GM12875 (cell line): Measurements from ENCODE around the gene C22orf31.

ENCODE experiments used
- H3K4me3 ChIP-seq: one replicate; pipeline ENCODE4 v1.5.1; 2011; ENCODE audit warnings: low read depth, low read length, control low read depth
- TF ChIP-seq, protein P1 (sequence below): IDR thresholded peaks from 2 replicates; pipeline ENCODE4 v1.5.1; 2011; ENCODE audit warnings: low read depth, mild to moderate bottlenecking, control low read depth, inconsistent platforms, low read length, moderate library complexity, borderline replicate concordance; ENCODE audit not compliant: insufficient read depth

The C22orf31 gene

GRCh38 chr22:29061773-29062172 is at the start of gene C22orf31:
Gene C22orf31 (minus strand): TSS chr22:29061831. CDS start chr22:29061792, 39 bp downstream.
- TF ChIP-seq, protein P1, sequence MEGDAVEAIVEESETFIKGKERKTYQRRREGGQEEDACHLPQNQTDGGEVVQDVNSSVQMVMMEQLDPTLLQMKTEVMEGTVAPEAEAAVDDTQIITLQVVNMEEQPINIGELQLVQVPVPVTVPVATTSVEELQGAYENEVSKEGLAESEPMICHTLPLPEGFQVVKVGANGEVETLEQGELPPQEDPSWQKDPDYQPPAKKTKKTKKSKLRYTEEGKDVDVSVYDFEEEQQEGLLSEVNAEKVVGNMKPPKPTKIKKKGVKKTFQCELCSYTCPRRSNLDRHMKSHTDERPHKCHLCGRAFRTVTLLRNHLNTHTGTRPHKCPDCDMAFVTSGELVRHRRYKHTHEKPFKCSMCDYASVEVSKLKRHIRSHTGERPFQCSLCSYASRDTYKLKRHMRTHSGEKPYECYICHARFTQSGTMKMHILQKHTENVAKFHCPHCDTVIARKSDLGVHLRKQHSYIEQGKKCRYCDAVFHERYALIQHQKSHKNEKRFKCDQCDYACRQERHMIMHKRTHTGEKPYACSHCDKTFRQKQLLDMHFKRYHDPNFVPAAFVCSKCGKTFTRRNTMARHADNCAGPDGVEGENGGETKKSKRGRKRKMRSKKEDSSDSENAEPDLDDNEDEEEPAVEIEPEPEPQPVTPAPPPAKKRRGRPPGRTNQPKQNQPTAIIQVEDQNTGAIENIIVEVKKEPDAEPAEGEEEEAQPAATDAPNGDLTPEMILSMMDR: no peak
- no peak within 1 kb of the TSS for H3K4me3 ChIP-seq

GRCh38 chr22:29110946-29111345 is 49.3 kb upstream of the C22orf31 start:
- H3K4me3 ChIP-seq: no peak overlapping the region
- TF ChIP-seq, protein P1: no peak

DNA sequence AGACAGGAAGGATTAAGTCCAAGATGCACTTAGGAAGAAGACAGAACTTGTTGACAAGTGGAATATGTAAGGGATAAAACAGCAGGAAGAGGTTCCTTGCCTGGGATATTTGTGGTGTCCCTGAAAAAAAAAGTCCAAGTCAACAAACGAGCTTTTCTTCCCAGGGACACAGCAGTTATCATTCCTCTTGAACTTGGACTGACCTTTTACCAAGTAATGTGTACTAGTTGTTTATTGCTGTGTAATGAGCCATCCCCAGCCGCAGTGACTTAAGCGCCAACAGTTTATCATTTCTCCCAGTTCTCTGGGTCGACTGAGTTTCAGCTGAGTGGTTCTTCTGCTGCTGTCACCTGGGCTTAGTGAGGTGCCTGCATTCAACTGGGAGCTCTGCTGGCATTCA is 48.2 kb upstream of the C22orf31 start:
- TF ChIP-seq, protein P1: no peak
- no peak overlapping the region for H3K4me3 ChIP-seq

DNA sequence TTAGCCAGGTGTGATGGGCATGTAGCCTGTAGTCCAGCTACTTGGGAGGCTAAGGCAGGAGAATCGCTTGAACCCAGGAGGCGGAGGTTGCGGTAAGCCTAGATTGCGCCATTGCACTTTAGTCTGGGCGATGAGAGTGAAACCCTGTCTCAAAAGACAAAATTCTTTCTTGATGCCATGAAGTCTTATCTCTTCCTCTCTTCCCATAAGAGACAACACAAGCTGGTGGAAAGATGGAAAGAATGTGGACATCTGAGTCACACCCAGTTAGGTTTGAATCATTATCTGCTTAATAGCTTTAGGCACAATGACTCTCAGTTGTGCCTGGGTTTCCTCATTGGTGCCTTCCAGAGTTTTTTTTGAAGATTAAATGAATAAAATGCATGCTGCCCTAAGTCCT is 46.5 kb upstream of the C22orf31 start:
- H3K4me3 ChIP-seq: no peak overlapping the region
- TF ChIP-seq, protein P1: no peak

DNA sequence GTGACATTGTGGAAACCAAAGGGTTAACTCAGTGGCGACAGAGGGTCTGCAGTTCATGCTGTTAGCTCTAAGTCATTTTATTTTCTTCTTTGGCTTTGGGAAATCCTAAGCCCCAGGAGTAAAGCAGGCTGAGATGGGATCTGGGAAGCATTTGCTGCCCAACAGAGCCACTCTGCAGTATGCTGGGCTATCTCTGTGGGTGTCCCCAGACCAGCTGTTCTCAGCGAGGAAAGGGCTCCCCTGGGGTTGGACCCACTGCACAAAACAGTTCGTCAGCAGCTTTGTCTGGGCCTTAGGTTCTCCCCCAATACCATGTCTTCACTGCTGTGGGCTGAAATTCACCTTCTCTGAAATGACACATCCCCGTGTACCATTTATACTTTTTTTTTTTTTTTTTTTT is 45.2 kb upstream of the C22orf31 start:
- TF ChIP-seq, protein P1: no peak
- H3K4me3 ChIP-seq: no peak overlapping the region

GRCh38 chr22:29105468-29105867 is 43.8 kb upstream of the C22orf31 start:
- TF ChIP-seq, protein P1: no peak
- H3K4me3 ChIP-seq: no peak overlapping the region

GRCh38 chr22:29103121-29103520 is 41.5 kb upstream of the C22orf31 start:
- no peak overlapping the region for H3K4me3 ChIP-seq
- TF ChIP-seq, protein P1: no peak
